ENCODE results near the gene HELZ2.

GRCh38 chr20:63536241-63536977 lies 37.6 kb downstream of the HELZ2 start:
- TF ChIP-seq ZFX (IDR thresholded peaks at IDR 0.05) = no peak
- no peak for TF ChIP-seq CTCF (conservative IDR thresholded peaks at IDR 0.05)
